Duodenal mucosa (tissue), 2 donors: ENCODE results near the gene NOVA1.

ENCODE experiments used
- H3K27ac ChIP-seq: one replicate; pipeline ENCODE4 v1.7.0; 2013; ENCODE audit warnings: low read depth, low read length
- H3K27me3 ChIP-seq, 2 donors: one replicate each; pipeline ENCODE4 v1.7.0; 2013; ENCODE audit warnings: low read length in 2 of 2, control low read depth in 1 of 2; ENCODE audit not compliant: insufficient read depth in 2 of 2, control insufficient read depth in 1 of 2
- H3K36me3 ChIP-seq, 2 donors: one replicate each; pipeline ENCODE4 v1.7.0; 2013; ENCODE audit warnings: low read length in 2 of 2, control low read depth in 1 of 2; ENCODE audit not compliant: insufficient read depth in 2 of 2, control insufficient read depth in 1 of 2
- H3K4me1 ChIP-seq, 2 donors: one replicate each; pipeline ENCODE4 v1.7.0; 2013; ENCODE audit warnings: low read length in 2 of 2, control low read depth in 1 of 2; ENCODE audit not compliant: insufficient read depth in 2 of 2, control insufficient read depth in 1 of 2
- H3K4me3 ChIP-seq, 2 donors: one replicate each; pipeline ENCODE4 v1.7.0; 2013; ENCODE audit warnings: low read length in 2 of 2, low read depth in 1 of 2
- H3K9ac ChIP-seq, 2 donors: one replicate each; pipeline ENCODE4 v1.7.0; 2013; ENCODE audit warnings: low read length in 2 of 2, low read depth in 1 of 2
- H3K9me3 ChIP-seq, 2 donors: one replicate each; pipeline ENCODE4 v1.7.0; 2013; ENCODE audit warnings: low read length in 2 of 2, control low read depth in 1 of 2; ENCODE audit not compliant: control insufficient read depth in 1 of 2

NOVA1 gene

GRCh38 chr14:26528415-26529182, 69.2 kb downstream of the NOVA1 start:
- Histone ChIP-seq H3K4me3 (no peak overlapping the region), H3K9me3 (no peaks in the 10 kb centered on the region), H3K27ac (no peak overlapping the region), H3K36me3 (no peaks in the 10 kb centered on the region), H3K27me3 (no peaks in the 10 kb centered on the region), H3K9ac (no peak overlapping the region), H3K4me1 (no peaks in the 10 kb centered on the region)

GRCh38 chr14:26527095-26527494, 70.7 kb downstream of the NOVA1 start:
- Histone ChIP-seq H3K4me1 (no peaks in the 10 kb centered on the region), H3K9me3 (no peaks in the 10 kb centered on the region), H3K36me3 (no peaks in the 10 kb centered on the region), H3K4me3 (no peak overlapping the region), H3K9ac (no peak overlapping the region), H3K27ac (no peak overlapping the region), H3K27me3 (no peaks in the 10 kb centered on the region)

- H3K36me3 ChIP-seq = no peaks in the 10 kb centered on the region
- no peaks in the 10 kb centered on the region for H3K4me1 ChIP-seq
- no peak overlapping the region for H3K27ac ChIP-seq
- H3K9ac ChIP-seq = no peak overlapping the region
- no peaks in the 10 kb centered on the region for H3K9me3 ChIP-seq
- no peak overlapping the region for H3K4me3 ChIP-seq
- H3K27me3 ChIP-seq = no peaks in the 10 kb centered on the region
These were observed 71.7 kb downstream of the NOVA1 start for GRCh38 chr14:26526137-26526536.

- Histone ChIP-seq H3K4me1 (no peaks in the 10 kb centered on the region), H3K9ac (no peak overlapping the region), H3K27ac (no peak overlapping the region), H3K4me3 (no peak overlapping the region), H3K9me3 (no peaks in the 10 kb centered on the region), H3K36me3 (no peaks in the 10 kb centered on the region), H3K27me3 (no peaks in the 10 kb centered on the region)
These were observed 72.7 kb downstream of the NOVA1 start for GRCh38 chr14:26525085-26525484.

GRCh38 chr14:26522967-26523366, 74.9 kb downstream of the NOVA1 start:
- H3K9me3 ChIP-seq = no peaks in the 10 kb centered on the region
- H3K4me3 ChIP-seq = no peak overlapping the region
- H3K9ac ChIP-seq = no peak overlapping the region
- H3K36me3 ChIP-seq = no peaks in the 10 kb centered on the region
- no peak overlapping the region for H3K27ac ChIP-seq
- no peaks in the 10 kb centered on the region for H3K27me3 ChIP-seq
- H3K4me1 ChIP-seq = no peaks in the 10 kb centered on the region

- H3K27me3 ChIP-seq = no peaks in the 10 kb centered on the region
- no peak overlapping the region for H3K4me3 ChIP-seq
- H3K4me1 ChIP-seq = no peaks in the 10 kb centered on the region
- H3K9ac ChIP-seq = no peak overlapping the region
- no peaks in the 10 kb centered on the region for H3K9me3 ChIP-seq
- no peak overlapping the region for H3K27ac ChIP-seq
- H3K36me3 ChIP-seq = no peaks in the 10 kb centered on the region
These were observed 80.1 kb downstream of the NOVA1 start for GRCh38 chr14:26517771-26518170.

- Histone ChIP-seq H3K9ac (no peak overlapping the region), H3K27me3 (no peaks in the 10 kb centered on the region), H3K27ac (no peak overlapping the region), H3K4me1 (no peaks in the 10 kb centered on the region), H3K36me3 (no peaks in the 10 kb centered on the region), H3K9me3 (no peaks in the 10 kb centered on the region), H3K4me3 (no peak overlapping the region)
These were observed 97.8 kb downstream of the NOVA1 start for GRCh38 chr14:26500028-26500427.

- Histone ChIP-seq H3K9me3 (no peaks in the 10 kb centered on the region), H3K27ac (no peak overlapping the region), H3K27me3 (no peaks in the 10 kb centered on the region), H3K9ac (no peak overlapping the region), H3K4me1 (no peaks in the 10 kb centered on the region), H3K36me3 (no peaks in the 10 kb centered on the region), H3K4me3 (no peak overlapping the region)
These were observed 98.3 kb downstream of the NOVA1 start for GRCh38 chr14:26499546-26499945.

GRCh38 chr14:26486922-26487321, 110.9 kb downstream of the NOVA1 start:
- Histone ChIP-seq H3K36me3 (no peaks in the 10 kb centered on the region), H3K27me3 (no peaks in the 10 kb centered on the region), H3K27ac (no peak overlapping the region), H3K4me1 (no peaks in the 10 kb centered on the region), H3K4me3 (no peak overlapping the region), H3K9me3 (no peaks in the 10 kb centered on the region), H3K9ac (no peak overlapping the region)

- Histone ChIP-seq H3K9me3 (no peaks in the 10 kb centered on the region), H3K4me1 (no peaks in the 10 kb centered on the region), H3K4me3 (no peak overlapping the region), H3K27ac (no peak overlapping the region), H3K27me3 (no peaks in the 10 kb centered on the region), H3K36me3 (no peaks in the 10 kb centered on the region), H3K9ac (no peak overlapping the region)
These were observed 113.3 kb downstream of the NOVA1 start for GRCh38 chr14:26484562-26484961.
